NCI-H187 treated with DMSO at 0.1 percent for 48 hours (cell line): Measurements from ENCODE around the gene ARHGEF39.

ENCODE experiments used
- DNase-seq: peaks from one replicate; lab custom pipeline; 2025; lab: John Stamatoyannopoulos, UW

The ARHGEF39 gene

GRCh38 chr9:35690614-35691333, 25.8 kb upstream of the ARHGEF39 start:
- no peak for DNase-seq

GRCh38 chr9:35690294-35690613, 25.3 kb upstream of the ARHGEF39 start:
- DNase-seq, result no peak

GRCh38 chr9:35689542-35690293, 24.7 kb upstream of the ARHGEF39 start, which contains the start of gene TPM2:
Gene TPM2 (minus strand): TSS chr9:35689925. CDS start chr9:35689817, 108 bp downstream.
- no peak for DNase-seq

GRCh38 chr9:35688558-35689541, 23.9 kb upstream of the ARHGEF39 start:
- DNase-seq, result no peak

- DNase-seq, result no peak
Observed at GRCh38 chr9:35687972-35688557, 23.1 kb upstream of the ARHGEF39 start.

GRCh38 chr9:35687306-35687705, 22.3 kb upstream of the ARHGEF39 start:
- no peak for DNase-seq

GRCh38 chr9:35686222-35687203, 21.5 kb upstream of the ARHGEF39 start:
- no peak for DNase-seq

GRCh38 chr9:35685506-35685905, 20.5 kb upstream of the ARHGEF39 start:
- no peak for DNase-seq

- no peak for DNase-seq
Observed at GRCh38 chr9:35684921-35685320, 19.9 kb upstream of the ARHGEF39 start.

- no peak for DNase-seq
Observed at GRCh38 chr9:35683323-35683722, 18.3 kb upstream of the ARHGEF39 start.

- no peak for DNase-seq
Observed at GRCh38 chr9:35682520-35683315, 17.7 kb upstream of the ARHGEF39 start.

GRCh38 chr9:35682051-35682450, 17.1 kb upstream of the ARHGEF39 start:
- no peak for DNase-seq

- DNase-seq, result no peak
Observed at GRCh38 chr9:35681341-35682002, 16.5 kb upstream of the ARHGEF39 start.

GRCh38 chr9:35680331-35681105, 15.5 kb upstream of the ARHGEF39 start:
- no peak for DNase-seq

GRCh38 chr9:35679766-35680330, 14.9 kb upstream of the ARHGEF39 start:
- DNase-seq, result no peak

GRCh38 chr9:35679091-35679490, 14.1 kb upstream of the ARHGEF39 start:
- DNase-seq, result no peak

- no peak for DNase-seq
Observed at GRCh38 chr9:35675732-35676392, 10.9 kb upstream of the ARHGEF39 start.

- no peak for DNase-seq
Observed at GRCh38 chr9:35675204-35675603, 10.2 kb upstream of the ARHGEF39 start.
